SK-N-MC (cell line): ENCODE measurements around the gene ETFRF1.

Experiments used
- DNase-seq: peaks from one replicate; pipeline ENCODE4 v3.0.0-alpha.2; 2011; ENCODE audit warnings: low read depth, low spot score
- H3K27ac ChIP-seq: fragments of 200-600 bp; sonication (generic); 2 replicates; pipeline ENCODE4 v1.5.1; 2016; ENCODE audit warnings: mixed run types
- H3K36me3 ChIP-seq: fragments of 200-600 bp; sonication (generic); 2 replicates; pipeline ENCODE4 v1.6.1; 2017; ENCODE audit warnings: antibody characterized with exemption, low read length, mixed read lengths; ENCODE audit not compliant: insufficient read depth
- H3K4me3 ChIP-seq: fragments of 200-600 bp; sonication (generic); 2 replicates; pipeline ENCODE4 v1.5.1; 2016
- H3K9ac ChIP-seq: fragments of 200-600 bp; sonication (generic); 2 replicates; pipeline ENCODE4 v1.8.0; 2017; ENCODE audit warnings: mixed run types, mixed read lengths; ENCODE audit not compliant: insufficient read length
- H3K9me3 ChIP-seq: fragments of 200-600 bp; sonication (generic); 2 replicates; pipeline ENCODE4 v1.6.1; 2017; ENCODE audit warnings: low read depth, mild to moderate bottlenecking, antibody characterized with exemption, low read length, moderate library complexity, mixed read lengths
- EZH2 ChIP-seq: fragments of 200-600 bp; sonication (generic); IDR thresholded peaks from one replicate; pipeline ENCODE4 v1.6.1; 2017; ENCODE audit warnings: antibody characterized with exemption
- FOXP2 ChIP-seq: optimal IDR thresholded peaks from 2 replicates; pipeline ENCODE3; 2011; ENCODE audit warnings: mild to moderate bottlenecking, moderate library complexity; ENCODE audit not compliant: insufficient read depth; ENCODE audit errors: extremely low read length, control extremely low read depth
- POLR2AphosphoS5 ChIP-seq: IDR thresholded peaks from 2 replicates; pipeline ENCODE4 v1.6.1; 2012; ENCODE audit warnings: mild to moderate bottlenecking, low read depth, low read length, borderline replicate concordance

Gene ETFRF1, protein sequence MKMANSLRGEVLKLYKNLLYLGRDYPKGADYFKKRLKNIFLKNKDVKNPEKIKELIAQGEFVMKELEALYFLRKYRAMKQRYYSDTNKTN

GRCh38 chr12:25195056-25195971 lies at the start of gene ETFRF1, which contains the start of gene DNAI7:
Gene ETFRF1 (plus strand): TSS chr12:25195237. CDS start chr12:25203957, 8,720 bp downstream.
Gene DNAI7 (minus strand): TSS chr12:25195160. CDS start chr12:25195078, 82 bp downstream.
- peak within 1 kb of the TSS; percentile 37; the same call in 1 of the 2 replicates for H3K27ac ChIP-seq
- TF ChIP-seq FOXP2 = no peak
- no peak for TF ChIP-seq EZH2
- TF ChIP-seq POLR2AphosphoS5 = peak; percentile 86

GRCh38 chr12:25146686-25147085 lies 48.4 kb upstream of the ETFRF1 start:
- H3K9me3 ChIP-seq = no peaks in the 10 kb centered on the region
- H3K27ac ChIP-seq = no peak overlapping the region
- H3K36me3 ChIP-seq = no peaks in the 10 kb centered on the region
- no peak overlapping the region for H3K4me3 ChIP-seq
- no peak overlapping the region for H3K9ac ChIP-seq
- DNase-seq = no peak
- TF ChIP-seq EZH2 (no peak), FOXP2 (no peak), POLR2AphosphoS5 (no peak)

More at GRCh38 chr12:25195056-25195971, at the start of gene ETFRF1, which contains the start of gene DNAI7:
- peak; percentile 37 for DNase-seq
- Histone ChIP-seq H3K36me3 (no peaks in the 10 kb centered on the region), H3K9ac (peak within 1 kb of the TSS; percentile 75), H3K9me3 (no peaks in the 10 kb centered on the region), H3K4me3 (peak within 1 kb of the TSS; percentile 87)

DNA sequence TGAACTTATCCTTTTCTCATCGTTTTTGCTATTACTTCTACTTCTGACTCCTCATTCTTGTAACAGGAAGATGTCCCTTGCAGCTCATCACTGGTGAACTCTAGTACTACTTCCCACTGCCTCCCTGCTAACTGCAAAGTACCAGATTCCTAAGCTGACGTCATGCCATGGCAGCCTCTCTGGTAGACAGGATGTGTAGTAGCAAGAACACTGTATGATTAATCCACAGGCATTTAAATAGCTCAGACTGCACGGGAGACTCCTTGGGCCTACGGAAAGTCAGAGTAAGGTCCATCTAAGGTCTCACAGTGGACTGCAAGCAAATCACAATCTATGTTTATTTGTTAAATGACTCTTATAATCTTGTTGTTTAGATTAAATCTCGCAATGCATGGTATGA lies 43.6 kb upstream of the ETFRF1 start:
- Histone ChIP-seq H3K36me3 (no peaks in the 10 kb centered on the region), H3K27ac (no peak overlapping the region), H3K4me3 (no peak overlapping the region), H3K9me3 (no peaks in the 10 kb centered on the region), H3K9ac (no peak overlapping the region)
- TF ChIP-seq FOXP2 (no peak), EZH2 (no peak), POLR2AphosphoS5 (no peak)
- no peak for DNase-seq

DNA sequence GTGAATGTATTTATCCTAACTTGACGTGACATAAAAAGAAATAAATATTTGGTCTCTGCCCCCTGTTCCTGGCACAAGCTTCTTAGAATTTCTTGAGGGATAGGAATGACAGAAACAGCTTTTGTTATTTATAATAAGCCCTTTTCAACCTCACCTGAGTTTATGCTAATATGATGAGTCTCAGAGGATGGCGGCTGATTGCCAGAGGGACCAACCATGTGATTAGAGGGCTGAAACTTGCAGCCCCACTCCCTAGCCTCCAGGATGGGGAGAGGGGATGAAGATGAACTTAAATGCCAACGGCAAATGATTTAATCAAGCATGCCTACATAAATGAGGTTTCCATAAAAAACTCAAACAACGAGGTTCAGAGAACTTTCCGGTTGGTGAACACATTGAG lies 43.0 kb upstream of the ETFRF1 start:
- TF ChIP-seq EZH2 (no peak), FOXP2 (no peak), POLR2AphosphoS5 (no peak)
- no peak overlapping the region for H3K9ac ChIP-seq
- no peaks in the 10 kb centered on the region for H3K9me3 ChIP-seq
- H3K4me3 ChIP-seq = no peak overlapping the region
- DNase-seq = no peak
- H3K36me3 ChIP-seq = no peaks in the 10 kb centered on the region
- H3K27ac ChIP-seq = no peak overlapping the region

DNA sequence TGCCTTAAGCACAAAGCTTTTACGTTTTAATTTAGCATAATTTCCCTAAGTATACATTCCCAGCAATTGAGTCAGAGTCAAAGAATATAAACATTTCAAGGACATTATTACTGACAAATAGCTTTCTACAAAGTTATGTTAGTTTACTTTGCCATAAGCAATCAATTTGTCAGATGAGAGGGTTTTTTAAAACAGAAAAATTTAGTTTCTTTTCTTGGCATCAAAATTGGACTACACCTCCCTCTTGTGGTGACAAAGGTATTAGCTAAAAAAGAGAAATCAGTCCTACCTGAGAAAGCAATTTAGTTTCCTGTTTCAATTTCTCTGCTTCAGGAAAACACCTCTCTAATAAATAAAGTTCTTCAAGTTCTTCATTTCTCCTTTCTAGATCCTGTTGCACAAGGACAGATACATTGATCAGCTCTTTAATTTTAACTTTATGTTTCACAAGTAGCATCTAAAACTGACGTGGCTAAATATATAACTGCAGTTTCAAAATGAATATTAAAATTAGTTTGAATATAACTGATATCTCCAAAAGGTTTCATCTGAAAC lies 39.9 kb upstream of the ETFRF1 start:
- no peak for DNase-seq
- Histone ChIP-seq H3K4me3 (peak overlapping the region; percentile 37), H3K9ac (peak overlapping the region; percentile 37), H3K9me3 (no peaks in the 10 kb centered on the region), H3K36me3 (no peaks in the 10 kb centered on the region), H3K27ac (0 out of 2 replicates have a peak overlapping the region, but pooled peaks have one; percentile 47)
- TF ChIP-seq FOXP2 (no peak), POLR2AphosphoS5 (no peak), EZH2 (no peak)

DNA sequence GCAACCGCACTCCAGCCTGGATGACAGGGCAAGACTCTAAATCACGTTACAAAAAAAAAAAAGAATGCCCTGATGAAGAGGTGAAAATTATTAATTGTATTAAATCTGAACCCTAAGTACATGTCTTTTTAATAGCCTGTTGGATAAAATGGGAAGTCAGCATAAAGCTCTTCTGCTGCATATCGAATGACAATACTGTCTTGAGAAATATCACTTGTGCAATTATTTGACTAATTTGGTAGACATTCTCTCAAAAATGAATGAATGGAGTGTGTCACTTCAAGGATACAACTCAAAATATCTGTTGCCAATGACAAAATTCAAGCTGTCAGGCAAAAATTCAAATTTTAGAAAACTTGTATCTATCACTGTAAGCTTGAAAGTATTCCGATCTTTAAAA lies 39.0 kb upstream of the ETFRF1 start:
- Histone ChIP-seq H3K9ac (no peak overlapping the region), H3K36me3 (no peaks in the 10 kb centered on the region), H3K4me3 (no peak overlapping the region), H3K9me3 (no peaks in the 10 kb centered on the region), H3K27ac (no peak overlapping the region)
- DNase-seq = no peak
- TF ChIP-seq EZH2 = no peak
- no peak for TF ChIP-seq POLR2AphosphoS5
- no peak for TF ChIP-seq FOXP2

GRCh38 chr12:25162866-25163265 lies 32.2 kb upstream of the ETFRF1 start:
- Histone ChIP-seq H3K27ac (no peak overlapping the region), H3K9me3 (no peaks in the 10 kb centered on the region), H3K9ac (no peak overlapping the region), H3K4me3 (no peak overlapping the region), H3K36me3 (no peaks in the 10 kb centered on the region)
- DNase-seq = no peak
- no peak for TF ChIP-seq POLR2AphosphoS5

GRCh38 chr12:25182765-25183164 lies 12.3 kb upstream of the ETFRF1 start:
- Histone ChIP-seq H3K27ac (no peak overlapping the region), H3K4me3 (no peak overlapping the region), H3K36me3 (no peaks in the 10 kb centered on the region), H3K9me3 (no peaks in the 10 kb centered on the region), H3K9ac (no peak overlapping the region)
- no peak for TF ChIP-seq EZH2
- no peak for TF ChIP-seq FOXP2
- TF ChIP-seq POLR2AphosphoS5 = no peak
- no peak for DNase-seq
